Melanocyte of skin (primary cell): ENCODE measurements around the gene TVP23B. TPM values are rescaled to one million over a fixed set of nuclear protein-coding genes. Genes with fewer than 3 reads are reported as not detected.

Experiments used
- total RNA-seq, 2 donors: library from RNA; depleted of rRNA; stranded (reverse); fragments of >200 nt; gene quantifications; 2 replicates each; pipeline ENCODE4 v1.2.3, GENCODE V29; 2012

The TVP23B gene
- 10 to 100 TPM; 26.8 to 58.9 TPM for total RNA-seq

DNA sequence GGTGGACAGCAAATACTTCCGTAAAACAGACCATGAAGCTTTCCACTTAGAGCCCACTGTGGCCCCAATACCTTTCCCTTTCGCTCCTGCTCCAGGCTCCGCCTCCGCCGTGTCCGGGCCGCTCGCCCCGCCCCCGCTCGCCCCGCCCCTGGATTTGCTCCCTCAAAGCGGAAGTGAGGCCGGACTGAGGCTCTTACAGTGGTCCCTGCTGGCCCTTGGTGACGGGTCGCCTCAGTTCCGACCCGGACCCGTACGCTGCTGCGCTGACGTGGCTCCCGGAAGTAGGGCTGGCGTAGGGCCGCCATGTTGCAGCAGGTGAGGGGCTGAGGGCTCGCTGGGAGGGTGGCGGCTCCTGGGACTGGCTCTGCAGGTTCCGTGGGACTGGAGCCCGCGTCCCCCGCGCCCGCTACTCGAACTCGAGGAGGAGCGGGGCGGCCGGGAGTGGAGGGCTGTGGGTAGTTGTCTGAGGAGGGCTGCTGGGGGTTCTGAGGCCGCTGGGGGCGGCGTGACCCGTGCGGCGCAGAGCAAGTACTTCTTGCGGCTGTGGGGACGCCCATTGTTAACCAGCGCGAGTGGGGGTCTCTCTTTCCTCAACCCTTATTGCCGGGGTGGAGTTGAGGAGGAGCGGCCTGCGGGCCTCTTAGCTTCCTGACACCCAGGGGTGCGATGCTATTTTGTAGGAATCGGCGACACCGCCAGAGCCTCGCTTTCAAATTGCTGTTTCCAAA is at the start of gene TVP23B:
Gene TVP23B (plus strand): TSS at position 193 of the 728 bp plus-strand sequence. CDS start 111 bp downstream, at position 304.

GRCh38 chr17:18743699-18744421 is 37.1 kb upstream of the TVP23B start, which contains the start of gene FBXW10:
Gene FBXW10 (plus strand): TSS chr17:18744054. CDS start chr17:18744245, 191 bp downstream.

Other genes starting within 250 kb of the TVP23B start
- not detected for gene TBC1D28, start 136.8 kb upstream of the TVP23B start, total RNA-seq
- gene FOXO3B, start 98.9 kb upstream of the TVP23B start, total RNA-seq = 1 to 10 TPM; 3.3 to 4.8 TPM
- gene FBXW10, start 37.1 kb upstream of the TVP23B start, total RNA-seq = under 1 TPM; 0.33 to 0.34 TPM
- gene PRPSAP2, start 76.9 kb downstream of the TVP23B start, total RNA-seq = 10 to 100 TPM; 37.9 to 46.0 TPM
- 1 to 10 TPM in 1 of 2 donors, under 1 TPM in 1; 0.67 to 5.5 TPM for gene SLC5A10, start 171.0 kb downstream of the TVP23B start, total RNA-seq
- gene FAM83G, start 223.6 kb downstream of the TVP23B start, total RNA-seq = 1 to 10 TPM; 4.0 to 4.1 TPM